Right lobe of liver (tissue), 6 donors: ENCODE measurements around the gene ECE1. TPM values are rescaled to one million over a fixed set of nuclear protein-coding genes. Genes with fewer than 3 reads are reported as not detected.

Experiments
- ATAC-seq, 4 donors: fragments of 200-7000 bp; cut with Tn5 transposase; one replicate each; pipeline ENCODE4 v1.9.1; 2020; ENCODE audit warnings: mild to moderate bottlenecking in 4 of 4, moderate library complexity in 4 of 4
- DNase-seq, 3 donors: peaks; one replicate each; pipeline ENCODE4 v3.0.0-alpha.2; 2020
- H3K27ac ChIP-seq, 3 donors: fragments of 200-600 bp; one replicate each; pipeline ENCODE4 v1.8.0; 2022
- H3K27me3 ChIP-seq, 2 donors: fragments of 200-600 bp; one replicate each; pipeline ENCODE4 v1.8.0; 2022
- H3K36me3 ChIP-seq, 4 donors: fragments of 200-600 bp; sonication (generic) in 1 of 4; one replicate each; pipeline versions ENCODE4 v1.5.1 to v1.8.0; 2017 to 2022; ENCODE audit warnings: control low read depth in 1 of 4
- H3K4me1 ChIP-seq, 4 donors: fragments of 200-600 bp; sonication (generic) in 1 of 4; one replicate each; pipeline versions ENCODE4 v1.5.1 to v1.8.0; 2017 to 2022; ENCODE audit warnings: control low read depth in 1 of 4
- H3K4me3 ChIP-seq, 3 donors: fragments of 200-600 bp; one replicate each; pipeline ENCODE4 v1.8.0; 2022
- H3K9me3 ChIP-seq, 4 donors: fragments of 200-600 bp; sonication (generic) in 1 of 4; one replicate each; pipeline versions ENCODE4 v1.5.1 to v1.8.0; 2017 to 2022; ENCODE audit warnings: control low read depth in 1 of 4
- CTCF ChIP-seq, 4 donors: fragments of 200-600 bp in 3 of 4; fragments of 450-650 bp in 1 of 4; IDR thresholded peaks; one replicate each; pipeline versions ENCODE4 v1.5.1 to v1.8.0; 2016 to 2022; ENCODE audit warnings: antibody characterized with exemption in 4 of 4, mild to moderate bottlenecking in 2 of 4
- POLR2A ChIP-seq: fragments of 450-650 bp; IDR thresholded peaks from one replicate; pipeline ENCODE4 v1.6.1; 2017; ENCODE audit warnings: antibody characterized with exemption, mild to moderate bottlenecking
- WGBS: methylation state at CpG from one replicate; pipeline ENCODE4 v1.1.6; 2018; ENCODE audit warnings: low coverage, low lambda C conversion rate; ENCODE audit not compliant: insufficient coverage; ENCODE audit errors: missing lambda C conversion rate; 5-methylcytosine and 5-hydroxymethylcytosine counted together
- intact Hi-C, 2 donors: fragments of 100-400 bp; cut with DNase I; formaldehyde crosslinking; loops; one replicate each; pipeline versions ENCODE4 v1.11.2 to v1.14.1; 2022
- total RNA-seq, 6 experiments: library from RNA; depleted of rRNA in 2 of 6; stranded (reverse); fragments of >200 nt in 2 of 6; fragmentation: NEBNext Ultra II Directional in 3 of 6; extraction: Animal tissue kit (Norgen Biotek cat#: 25700) in 3 of 6; gene quantifications; one replicate each; pipeline versions ENCODE4 v1.1.0 to v1.2.4, GENCODE V29; 2016 to 2023
- donor health status: DM: no; HTN: yes; CAD: no.
- donor health status: DM: no; HTN: no; CAD: no.
- donor health status: DM: no; HTN: no; CAD: no.
- donor health status: DM: no; HTN: yes; CAD: no.
- donor health status: DM: no; HTN: yes; CAD: no.

The ECE1 gene
- total RNA-seq, 6 experiments from 2014 or later, result 39.7 to 61.3 (median 43.8) TPM

- DNase-seq (no peak), ATAC-seq (no peak)
- Histone ChIP-seq H3K36me3 (no peaks in the 10 kb centered on the region), H3K4me3 (no peak overlapping the region), H3K27ac (no peak overlapping the region), H3K27me3 (no peaks in the 10 kb centered on the region), H3K4me1 (peaks cover 0 to 9% (median 3%) of the 10 kb centered on the region in 4 donors), H3K9me3 (no peaks in the 10 kb centered on the region)
- 89% methylated on average over 2 of the region's 2 CpGs for WGBS
- TF ChIP-seq CTCF (IDR thresholded peaks at IDR 0.05) (no peak), POLR2A (no peak)
- intact Hi-C loops, result no loop called here
Measured at GRCh38 chr1:21304488-21304887, 14.2 kb upstream of the ECE1 start.

- Histone ChIP-seq H3K27ac (no peak overlapping the region), H3K36me3 (no peaks in the 10 kb centered on the region), H3K4me3 (no peak overlapping the region), H3K9me3 (no peaks in the 10 kb centered on the region), H3K27me3 (no peaks in the 10 kb centered on the region), H3K4me1 (no peaks in the 10 kb centered on the region)
- TF ChIP-seq POLR2A, result no peak
- no peak for TF ChIP-seq CTCF (IDR thresholded peaks at IDR 0.05)
- DNase-seq (no peak), ATAC-seq (peak; percentile 16 to 63 (median 30))
- WGBS, result 66% methylated on average over 7 of the region's 11 CpGs
- intact Hi-C loops, result no loop called here
Measured at GRCh38 chr1:21302747-21303715, 12.8 kb upstream of the ECE1 start.

- WGBS, result 72% methylated on average over 3 of the region's 10 CpGs
- Histone ChIP-seq H3K4me3 (no peak overlapping the region), H3K4me1 (no peaks in the 10 kb centered on the region), H3K9me3 (no peaks in the 10 kb centered on the region), H3K36me3 (no peaks in the 10 kb centered on the region), H3K27ac (no peak overlapping the region), H3K27me3 (no peaks in the 10 kb centered on the region)
- ATAC-seq, result no peak
- TF ChIP-seq CTCF (IDR thresholded peaks at IDR 0.05) (no peak), POLR2A (no peak)
- no peak for DNase-seq
- intact Hi-C loops, result no loop called here
Measured at GRCh38 chr1:21301794-21302440, 11.7 kb upstream of the ECE1 start.

- H3K27me3 ChIP-seq, result no peaks in the 10 kb centered on the region
Measured at GRCh38 chr1:21300774-21301173, 10.5 kb upstream of the ECE1 start.

More at GRCh38 chr1:21300774-21301173, 10.5 kb upstream of the ECE1 start:
- Histone ChIP-seq H3K4me3 (no peak overlapping the region), H3K4me1 (no peaks in the 10 kb centered on the region), H3K27ac (no peak overlapping the region), H3K36me3 (no peaks in the 10 kb centered on the region), H3K9me3 (no peaks in the 10 kb centered on the region)
- intact Hi-C loops, result no loop called here
- no peak for TF ChIP-seq CTCF (IDR thresholded peaks at IDR 0.05)
- TF ChIP-seq POLR2A, result no peak
- DNase-seq (no peak), ATAC-seq (no peak)
